Measurements from ENCODE around the gene THBS4. TPM values are rescaled to one million over a fixed set of nuclear protein-coding genes. Genes with fewer than 3 reads are reported as not detected.

The THBS4 gene
- total RNA-seq, 1 donor from 2014 or later: 0.68 TPM

DNA sequence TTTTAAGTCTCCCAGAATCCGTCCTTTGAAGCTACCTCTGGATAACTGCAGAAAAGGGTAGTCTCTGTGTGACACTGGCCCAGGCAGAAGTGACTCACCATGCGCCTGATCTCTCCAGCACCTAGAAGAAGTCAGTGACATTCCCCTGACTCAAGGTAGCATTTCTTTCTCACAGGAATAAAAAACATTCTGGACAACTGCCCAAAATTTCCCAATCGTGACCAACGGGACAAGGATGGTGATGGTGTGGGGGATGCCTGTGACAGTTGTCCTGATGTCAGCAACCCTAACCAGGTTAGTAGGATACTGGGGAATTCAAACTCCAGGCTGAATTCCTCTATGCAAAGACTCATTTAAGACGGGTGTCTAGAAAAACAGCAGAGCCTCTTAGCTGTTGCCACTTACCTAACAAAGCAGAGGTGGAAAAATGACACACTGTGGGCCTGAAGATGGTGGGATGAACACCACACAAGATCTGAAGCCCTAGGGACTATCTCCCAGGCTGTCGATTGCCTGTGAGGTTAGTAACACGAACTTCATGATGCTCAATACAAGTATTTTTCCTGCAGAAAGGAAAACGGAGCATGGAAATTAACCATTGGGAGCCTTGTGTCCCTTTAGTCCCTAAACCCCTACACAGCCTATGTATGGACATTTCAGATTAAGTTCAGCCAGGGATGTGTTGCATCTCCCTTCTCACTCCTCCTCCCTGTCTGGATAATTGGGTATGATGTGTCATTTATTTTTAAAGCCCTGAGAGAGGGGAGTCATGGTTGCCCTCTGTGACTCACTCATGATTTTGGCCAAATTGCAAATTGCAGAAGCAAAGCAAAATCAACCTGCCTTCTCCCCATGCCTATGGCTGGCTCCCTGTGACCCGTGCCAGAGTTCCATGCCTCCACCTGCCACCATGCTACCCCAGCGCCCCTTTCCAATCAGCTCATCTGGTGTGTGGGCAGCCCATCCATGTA, 37.2 kb downstream of the THBS4 start:
- intact Hi-C loops (cut with micrococcal nuclease): no loop called here

DNA sequence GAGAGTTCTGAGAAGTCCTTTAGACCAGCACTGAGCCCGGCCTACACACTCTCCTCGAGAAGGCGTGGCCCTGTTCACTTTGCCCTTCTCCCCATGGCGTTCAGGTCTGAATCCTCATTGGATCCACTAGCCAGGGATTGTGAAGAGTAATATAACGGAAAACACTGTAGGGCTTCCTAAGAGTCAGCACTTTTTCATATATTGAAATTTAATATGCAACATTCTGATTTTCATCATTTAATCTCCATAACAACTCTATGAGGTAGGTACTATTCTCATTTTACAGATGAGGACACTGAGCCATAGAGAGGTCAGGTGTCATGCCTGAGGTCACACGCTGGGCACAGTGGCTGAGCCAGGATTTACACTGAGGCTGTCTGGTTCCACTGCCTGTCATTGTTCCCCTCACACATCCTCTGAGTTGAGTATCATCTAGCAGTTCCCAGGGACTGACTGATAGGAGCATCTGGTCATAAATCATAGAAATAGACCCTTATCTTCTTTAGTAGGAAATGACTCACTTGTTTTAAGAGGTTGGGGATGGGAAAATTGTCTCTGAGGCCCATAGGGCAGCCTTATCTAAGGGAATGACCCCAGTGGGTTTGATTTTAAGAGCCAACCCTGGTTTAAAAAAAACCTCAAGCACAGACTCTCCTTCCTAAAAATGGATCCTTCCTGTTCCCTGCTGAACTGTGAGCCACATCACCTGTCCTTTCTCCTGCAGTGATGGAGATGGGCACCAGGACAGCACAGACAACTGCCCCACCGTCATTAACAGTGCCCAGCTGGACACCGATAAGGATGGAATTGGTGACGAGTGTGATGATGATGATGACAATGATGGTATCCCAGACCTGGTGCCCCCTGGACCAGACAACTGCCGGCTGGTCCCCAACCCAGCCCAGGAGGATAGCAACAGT, 41.2 kb downstream of the THBS4 start:
- intact Hi-C loops (cut with micrococcal nuclease): no loop called here

- intact Hi-C loops (cut with micrococcal nuclease): no loop called here
Measured at GRCh38 chr5:80077051-80077714, 42.0 kb downstream of the THBS4 start.

- intact Hi-C loops (cut with micrococcal nuclease): no loop called here
Measured at GRCh38 chr5:80078921-80079320, 43.8 kb downstream of the THBS4 start.

GRCh38 chr5:80082281-80082680, 47.1 kb downstream of the THBS4 start:
- intact Hi-C loops (cut with micrococcal nuclease): loop anchor here (2.0 to 10.0 kb wide), 4 partner anchors 91 to 950 kb away; partner anchors contain the start of gene MTX3

DNA sequence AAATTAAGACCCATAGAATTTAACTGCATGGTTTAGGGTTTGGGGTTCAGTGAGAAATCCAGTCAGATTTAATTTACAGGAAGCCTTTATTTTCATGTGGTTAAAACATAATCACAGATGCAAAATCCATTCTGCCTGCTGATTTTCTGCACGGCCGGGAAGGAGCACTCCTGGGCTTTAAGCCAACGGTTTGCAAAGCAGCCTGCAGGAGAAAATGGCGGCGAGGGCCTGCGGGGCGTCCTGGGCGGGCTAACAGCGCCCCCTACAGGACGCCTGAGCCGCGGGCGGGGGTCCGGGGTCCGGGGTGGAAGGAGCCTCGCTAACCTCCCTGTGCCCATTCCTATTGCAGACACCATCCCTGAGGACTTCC, 47.6 kb downstream of the THBS4 start:
- intact Hi-C loops (cut with micrococcal nuclease): loop anchor here (1.0 to 10.0 kb wide), 6 partner anchors 92 to 950 kb away; partner anchors contain the start of gene MTX3

GRCh38 chr5:80083101-80083890, 48.1 kb downstream of the THBS4 start:
- intact Hi-C loops (cut with micrococcal nuclease): loop anchor here (1.0 to 10.0 kb wide), 6 partner anchors 92 to 951 kb away; partner anchors contain the start of gene MTX3

DNA sequence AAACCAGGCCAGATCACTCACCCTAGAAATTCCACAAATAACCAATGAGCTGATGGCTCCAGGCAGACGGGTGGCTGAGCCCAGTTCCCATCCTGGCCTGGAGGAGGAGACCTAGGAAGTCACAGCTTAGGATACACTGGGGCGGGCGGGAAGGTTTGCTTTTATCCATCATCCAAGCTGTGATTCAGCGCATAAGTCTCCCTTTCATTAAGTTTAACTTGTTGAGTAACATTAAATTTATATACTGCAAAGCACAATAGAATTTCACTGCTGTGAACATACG, 55.7 kb downstream of the THBS4 start:
- intact Hi-C loops (cut with micrococcal nuclease): loop anchor here (1.0 to 5.0 kb wide), 4 partner anchors 101 to 582 kb away; no protein-coding TSS in a partner anchor

DNA sequence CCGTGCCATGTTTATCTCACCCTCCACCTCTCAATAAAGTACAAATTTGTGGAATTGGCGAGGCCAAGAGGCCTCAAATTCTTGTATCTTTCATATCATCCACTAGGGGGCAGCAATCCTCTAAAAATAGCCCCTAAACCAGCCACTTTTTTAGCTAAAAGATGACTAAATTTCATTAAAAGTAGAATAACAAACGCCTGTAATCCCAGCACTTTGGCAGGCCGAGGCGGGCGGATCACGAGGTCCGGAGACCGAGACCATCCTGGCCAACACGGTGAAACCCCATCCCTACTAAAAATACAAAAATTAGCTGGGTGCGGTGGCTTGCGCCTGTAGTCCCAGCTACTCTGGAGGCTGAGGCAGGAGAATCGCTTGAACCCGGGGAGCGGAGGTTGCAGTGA, 56.6 kb downstream of the THBS4 start:
- intact Hi-C loops (cut with micrococcal nuclease): loop anchor here (1.0 to 5.0 kb wide), 7 partner anchors 35 to 581 kb away; no protein-coding TSS in a partner anchor

- intact Hi-C loops (cut with micrococcal nuclease): loop anchor here (1.0 to 5.0 kb wide), 5 partner anchors 34 to 215 kb away; no protein-coding TSS in a partner anchor
Measured at GRCh38 chr5:80092486-80093107, 57.4 kb downstream of the THBS4 start.

GRCh38 chr5:80093796-80094195, 58.6 kb downstream of the THBS4 start:
- intact Hi-C loops (cut with micrococcal nuclease): loop anchor here (2.0 to 5.0 kb wide), 3 partner anchors 43 to 159 kb away; no protein-coding TSS in a partner anchor

- intact Hi-C loops (cut with micrococcal nuclease): loop anchor here (5.0 kb wide), 2 partner anchors 98 to 158 kb away; no protein-coding TSS in a partner anchor
Measured at GRCh38 chr5:80094236-80094738, 59.1 kb downstream of the THBS4 start.

- intact Hi-C loops (cut with micrococcal nuclease): no loop called here
Measured at GRCh38 chr5:80097451-80097850, 62.3 kb downstream of the THBS4 start.

DNA sequence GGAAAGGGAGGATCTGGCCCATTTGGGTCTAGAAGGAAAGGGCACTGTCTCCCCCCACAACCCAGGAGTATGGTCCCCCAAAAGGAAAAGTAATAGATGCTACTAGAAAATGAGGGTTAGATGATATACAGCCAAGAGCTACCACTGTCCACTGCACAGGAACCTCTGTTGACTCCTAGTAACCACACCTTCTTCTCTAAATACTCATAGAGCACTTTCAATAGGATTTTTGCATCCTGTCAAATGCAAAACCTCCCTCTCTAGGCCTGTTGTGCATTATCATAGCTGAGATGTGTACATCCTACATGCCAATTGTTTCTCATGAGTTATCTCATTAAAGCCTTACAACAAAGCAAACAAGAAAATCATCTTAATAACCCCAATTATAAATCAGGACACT, 66.8 kb downstream of the THBS4 start:
- intact Hi-C loops (cut with micrococcal nuclease): no loop called here

DNA sequence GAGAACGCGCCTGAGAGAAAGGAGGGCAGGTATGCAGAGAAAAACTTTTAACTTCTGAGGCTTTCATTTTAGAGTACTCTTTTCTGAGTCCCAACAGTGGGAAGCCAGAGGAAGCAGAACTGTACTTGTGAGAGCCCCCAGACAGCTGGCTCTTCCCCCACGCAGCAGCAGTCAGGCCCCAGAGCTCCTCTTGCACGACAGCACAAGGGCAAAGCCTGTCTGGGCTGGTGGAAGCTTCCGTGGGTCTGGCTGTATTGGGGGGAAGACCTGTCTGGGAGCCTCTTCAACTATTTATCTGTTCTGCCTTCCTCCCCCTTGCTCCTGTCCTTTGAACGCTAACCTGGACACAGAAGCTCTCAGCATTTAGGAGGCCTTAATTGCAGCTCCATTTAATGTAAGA, 68.2 kb downstream of the THBS4 start:
- intact Hi-C loops (cut with micrococcal nuclease): no loop called here

DNA sequence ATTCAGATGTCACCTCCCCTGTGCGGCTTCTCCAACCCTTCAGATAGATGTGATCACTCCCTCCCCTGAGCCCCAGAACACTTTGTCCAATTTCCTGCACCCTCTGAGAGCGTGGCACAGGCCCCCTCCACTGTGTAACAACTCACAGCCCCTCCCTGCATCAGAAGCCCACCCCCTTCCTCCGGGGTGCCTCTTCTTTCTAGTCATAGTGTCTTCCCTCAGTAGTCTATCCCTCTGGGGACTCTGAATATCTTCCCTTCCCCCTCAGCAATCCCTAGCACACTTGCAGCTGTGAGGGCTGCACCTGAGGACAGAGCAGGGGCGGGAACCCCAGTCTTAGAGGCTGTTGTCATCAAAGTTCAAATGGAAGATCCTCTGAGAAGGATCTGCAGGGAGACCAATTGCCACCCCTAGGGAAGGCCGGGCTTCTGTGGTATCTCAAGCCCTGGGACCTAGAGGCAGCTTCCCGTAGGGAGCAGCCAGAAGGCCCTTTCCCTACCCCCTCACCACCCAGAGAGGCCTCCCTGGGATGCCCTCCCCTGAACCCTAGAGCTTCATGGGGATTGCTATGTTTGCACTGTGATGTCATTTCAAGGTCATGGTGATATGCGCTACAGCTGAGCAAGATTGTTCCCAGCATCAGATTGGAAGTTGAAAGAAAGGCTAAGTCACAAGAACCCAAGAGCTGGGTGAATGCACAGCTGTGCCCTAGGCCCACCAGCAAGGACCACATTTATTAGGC, 70.7 kb downstream of the THBS4 start:
- intact Hi-C loops (cut with micrococcal nuclease): no loop called here

DNA sequence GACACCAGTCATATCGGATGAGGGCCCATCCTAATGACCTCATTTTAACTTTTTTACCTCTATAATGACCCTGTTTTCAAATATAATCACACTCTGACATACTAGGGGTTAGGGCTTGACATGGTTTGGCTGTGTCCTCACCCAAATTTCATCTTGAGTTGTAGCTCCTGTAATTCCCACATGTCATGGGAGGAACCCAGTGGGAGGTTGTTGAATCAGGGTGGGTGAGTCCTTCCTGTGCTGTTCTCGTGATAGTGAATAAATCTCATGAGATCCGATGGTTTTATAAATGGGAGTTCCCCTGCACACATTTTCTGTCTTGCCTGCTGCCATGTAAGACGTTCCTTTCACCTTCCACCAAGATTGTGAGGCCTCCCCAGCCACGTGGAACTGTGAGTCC, 71.8 kb downstream of the THBS4 start:
- intact Hi-C loops (cut with micrococcal nuclease): no loop called here

GRCh38 chr5:80109646-80110478, 74.7 kb downstream of the THBS4 start:
- intact Hi-C loops (cut with micrococcal nuclease): no loop called here

Data from T-helper 2 cell treated with Interferon-gamma antibody and Interleukin-4, amounts not matched to agents 100 ng/mL and 5 ng/mL, for 36 hours (primary cell).